ENCODE results near the gene PTDSS2. TPM values are rescaled to one million over a fixed set of nuclear protein-coding genes. Genes with fewer than 3 reads are reported as not detected.

Gene PTDSS2
- total and polyA plus RNA-seq, 9 of the 15 experiments (the other 6 are each of a cell fraction or from before 2014, with no cell fraction given), result 0.45 to 53.9 (median 17.2) TPM

GRCh38 chr11:415640-416041 is 34.4 kb upstream of the PTDSS2 start:
- Histone ChIP-seq H3K9ac (ENCODE audit: insufficient read depth in 1 of 2, low read depth in 2 of 2, low read length in 2 of 2) (peak overlapping the region in 1 of 2 experiments; percentile 49; a peak in 2 of 4 replicates), H3K36me3 (ENCODE audit: control insufficient read depth, insufficient read depth, low read length) (no peaks in the 10 kb centered on the region), H3K4me2 (ENCODE audit: insufficient read depth, low read length) (no peak overlapping the region), H3K27ac (ENCODE audit: extremely low read depth, low read depth, low read length) (no peak overlapping the region), H3K4me1 (replicated peaks in 1 of 2; ENCODE audit: control insufficient read depth in 2 of 2, insufficient read depth in 2 of 2, low read length in 2 of 2) (peaks cover 5 to 62% of the 10 kb centered on the region in 2 experiments), H2AFZ (ENCODE audit: low read depth, low read length) (no peak overlapping the region), H3K79me2 (ENCODE audit: control insufficient read depth, insufficient read depth, low read length) (no peaks in the 10 kb centered on the region), H4K20me1 (replicated peaks; ENCODE audit: control insufficient read depth, insufficient read depth, low read length) (no peaks in the 10 kb centered on the region), H3K4me3 (no peak overlapping the region), H3K9me3 (replicated peaks; ENCODE audit: control insufficient read depth, insufficient read depth, low read depth, low read length) (no peaks in the 10 kb centered on the region), H3K27me3 (ENCODE audit: control insufficient read depth in 2 of 2, insufficient read depth in 2 of 2, low read length in 2 of 2) (no peaks in the 10 kb centered on the region), H3K9me1 (ENCODE audit: control insufficient read depth, insufficient read depth, low read length) (no peaks in the 10 kb centered on the region)
- ATAC-seq, result no peak
- CTCF ChIA-PET (ENCODE audit: low intra/inter-chr PET ratio), result interaction anchor here (0.6 kb wide), 1 partner anchor 23 kb away, joined by 3 read pairs; no protein-coding TSS in a partner anchor
- 82% methylated on average over 5 of the region's 5 CpGs for WGBS (ENCODE audit: insufficient coverage, low coverage, missing lambda C conversion rate)
- in situ Hi-C loops (cut with MboI) (no loop called here), intact Hi-C loops (cut with micrococcal nuclease) (no loop called here)
- FAIRE-seq, result no peak
- BruUV-seq (replicated peaks), result no TSS peak
- POLR2A ChIA-PET, result no interaction called here
- no peak for DNase-seq (ENCODE audit: extremely low read depth in 1 of 4, low spot score in 3 of 4)
- TF ChIP-seq, protein P1, sequence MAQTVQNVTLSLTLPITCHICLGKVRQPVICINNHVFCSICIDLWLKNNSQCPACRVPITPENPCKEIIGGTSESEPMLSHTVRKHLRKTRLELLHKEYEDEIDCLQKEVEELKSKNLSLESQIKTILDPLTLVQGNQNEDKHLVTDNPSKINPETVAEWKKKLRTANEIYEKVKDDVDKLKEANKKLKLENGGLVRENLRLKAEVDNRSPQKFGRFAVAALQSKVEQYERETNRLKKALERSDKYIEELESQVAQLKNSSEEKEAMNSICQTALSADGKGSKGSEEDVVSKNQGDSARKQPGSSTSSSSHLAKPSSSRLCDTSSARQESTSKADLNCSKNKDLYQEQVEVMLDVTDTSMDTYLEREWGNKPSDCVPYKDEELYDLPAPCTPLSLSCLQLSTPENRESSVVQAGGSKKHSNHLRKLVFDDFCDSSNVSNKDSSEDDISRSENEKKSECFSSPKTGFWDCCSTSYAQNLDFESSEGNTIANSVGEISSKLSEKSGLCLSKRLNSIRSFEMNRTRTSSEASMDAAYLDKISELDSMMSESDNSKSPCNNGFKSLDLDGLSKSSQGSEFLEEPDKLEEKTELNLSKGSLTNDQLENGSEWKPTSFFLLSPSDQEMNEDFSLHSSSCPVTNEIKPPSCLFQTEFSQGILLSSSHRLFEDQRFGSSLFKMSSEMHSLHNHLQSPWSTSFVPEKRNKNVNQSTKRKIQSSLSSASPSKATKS (CRISPR knock-in tag; IDR thresholded peaks at IDR 0.05), result no peak
- TF ChIP-seq ZFX (CRISPR knock-in tag; IDR thresholded peaks at IDR 0.05) (no peak), ATF7 (IDR thresholded peaks at IDR 0.05) (no peak), YBX1 (IDR thresholded peaks at IDR 0.05) (no peak), ZFP30 (CRISPR knock-in tag; IDR thresholded peaks at IDR 0.05; ENCODE audit: borderline replicate concordance) (no peak), ZNF445 (CRISPR knock-in tag; IDR thresholded peaks at IDR 0.05; ENCODE audit: low read depth) (no peak), ZNF133 (CRISPR knock-in tag; IDR thresholded peaks at IDR 0.05) (no peak), KAT2B (IDR thresholded peaks at IDR 0.05; ENCODE audit: low read depth, low read length) (no peak), U2AF1 (optimal IDR thresholded peaks at IDR 0.05; ENCODE audit: low read depth, low read length) (no peak), ZNF347 (CRISPR knock-in tag; IDR thresholded peaks at IDR 0.05; ENCODE audit: low read depth) (no peak), CLOCK (CRISPR knock-in tag; IDR thresholded peaks at IDR 0.05; ENCODE audit: borderline replicate concordance) (no peak), TSC22D4 (tag; IDR thresholded peaks at IDR 0.05) (no peak), MLLT1 (IDR thresholded peaks at IDR 0.05) (no peak), COPS2 (conservative IDR thresholded peaks at IDR 0.05) (no peak)
- TF ChIP-seq, protein P2, sequence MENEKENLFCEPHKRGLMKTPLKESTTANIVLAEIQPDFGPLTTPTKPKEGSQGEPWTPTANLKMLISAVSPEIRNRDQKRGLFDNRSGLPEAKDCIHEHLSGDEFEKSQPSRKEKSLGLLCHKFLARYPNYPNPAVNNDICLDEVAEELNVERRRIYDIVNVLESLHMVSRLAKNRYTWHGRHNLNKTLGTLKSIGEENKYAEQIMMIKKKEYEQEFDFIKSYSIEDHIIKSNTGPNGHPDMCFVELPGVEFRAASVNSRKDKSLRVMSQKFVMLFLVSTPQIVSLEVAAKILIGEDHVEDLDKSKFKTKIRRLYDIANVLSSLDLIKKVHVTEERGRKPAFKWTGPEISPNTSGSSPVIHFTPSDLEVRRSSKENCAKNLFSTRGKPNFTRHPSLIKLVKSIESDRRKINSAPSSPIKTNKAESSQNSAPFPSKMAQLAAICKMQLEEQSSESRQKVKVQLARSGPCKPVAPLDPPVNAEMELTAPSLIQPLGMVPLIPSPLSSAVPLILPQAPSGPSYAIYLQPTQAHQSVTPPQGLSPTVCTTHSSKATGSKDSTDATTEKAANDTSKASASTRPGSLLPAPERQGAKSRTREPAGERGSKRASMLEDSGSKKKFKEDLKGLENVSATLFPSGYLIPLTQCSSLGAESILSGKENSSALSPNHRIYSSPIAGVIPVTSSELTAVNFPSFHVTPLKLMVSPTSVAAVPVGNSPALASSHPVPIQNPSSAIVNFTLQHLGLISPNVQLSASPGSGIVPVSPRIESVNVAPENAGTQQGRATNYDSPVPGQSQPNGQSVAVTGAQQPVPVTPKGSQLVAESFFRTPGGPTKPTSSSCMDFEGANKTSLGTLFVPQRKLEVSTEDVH (IDR thresholded peaks at IDR 0.05; ENCODE audit: low read depth, partially characterized antibody), result no peak
